ENCODE results near the gene SSR3. TPM values are rescaled to one million over a fixed set of nuclear protein-coding genes. Genes with fewer than 3 reads are reported as not detected.

Gene SSR3
- total and polyA plus RNA-seq, 2 of the 13 experiments (the other 11 are each of a cell fraction or from before 2014, with no cell fraction given), result 229 to 325 TPM

DNA sequence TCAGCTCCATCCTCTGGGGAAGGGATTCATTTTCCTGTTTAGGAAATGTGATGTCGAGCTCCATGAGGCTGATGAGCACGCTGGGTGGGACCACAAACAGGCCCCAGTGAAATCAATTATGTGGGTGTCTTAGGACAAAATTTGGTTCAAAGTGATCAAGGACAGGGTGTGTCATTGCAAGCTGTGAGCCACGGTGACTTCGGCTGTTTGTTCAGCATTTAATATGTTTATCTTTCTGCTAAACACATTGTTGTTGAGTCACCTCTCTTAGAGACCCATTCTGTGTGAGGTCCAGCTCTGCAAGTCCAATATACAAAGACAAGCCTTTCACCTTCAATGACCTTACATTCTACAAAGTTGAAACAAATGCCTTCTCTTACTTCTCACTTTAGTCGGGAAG is 41.3 kb downstream of the SSR3 start (continued):
- TF ChIP-seq, protein P1, sequence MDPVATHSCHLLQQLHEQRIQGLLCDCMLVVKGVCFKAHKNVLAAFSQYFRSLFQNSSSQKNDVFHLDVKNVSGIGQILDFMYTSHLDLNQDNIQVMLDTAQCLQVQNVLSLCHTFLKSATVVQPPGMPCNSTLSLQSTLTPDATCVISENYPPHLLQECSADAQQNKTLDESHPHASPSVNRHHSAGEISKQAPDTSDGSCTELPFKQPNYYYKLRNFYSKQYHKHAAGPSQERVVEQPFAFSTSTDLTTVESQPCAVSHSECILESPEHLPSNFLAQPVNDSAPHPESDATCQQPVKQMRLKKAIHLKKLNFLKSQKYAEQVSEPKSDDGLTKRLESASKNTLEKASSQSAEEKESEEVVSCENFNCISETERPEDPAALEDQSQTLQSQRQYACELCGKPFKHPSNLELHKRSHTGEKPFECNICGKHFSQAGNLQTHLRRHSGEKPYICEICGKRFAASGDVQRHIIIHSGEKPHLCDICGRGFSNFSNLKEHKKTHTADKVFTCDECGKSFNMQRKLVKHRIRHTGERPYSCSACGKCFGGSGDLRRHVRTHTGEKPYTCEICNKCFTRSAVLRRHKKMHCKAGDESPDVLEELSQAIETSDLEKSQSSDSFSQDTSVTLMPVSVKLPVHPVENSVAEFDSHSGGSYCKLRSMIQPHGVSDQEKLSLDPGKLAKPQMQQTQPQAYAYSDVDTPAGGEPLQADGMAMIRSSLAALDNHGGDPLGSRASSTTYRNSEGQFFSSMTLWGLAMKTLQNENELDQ (CRISPR knock-in tag; IDR thresholded peaks at IDR 0.05; ENCODE audit: borderline replicate concordance), result no peak
- TF ChIP-seq BHLHE40 (IDR thresholded peaks at IDR 0.05; ENCODE audit: low read length), result no peak
- no peak for TF ChIP-seq MTA3 (CRISPR knock-in tag; IDR thresholded peaks at IDR 0.05)
- TF ChIP-seq PAXIP1 (CRISPR knock-in tag; conservative IDR thresholded peaks at IDR 0.05), result peak; percentile 31; the same call in 1 of the 2 replicates
- TF ChIP-seq MIER3 (CRISPR knock-in tag; IDR thresholded peaks at IDR 0.05; ENCODE audit: borderline replicate concordance), result no peak
- no peak for TF ChIP-seq MAFG (CRISPR knock-in tag; IDR thresholded peaks at IDR 0.05)
- peak; percentile 20; the same call in 1 of the 2 replicates for TF ChIP-seq NR2F6 (IDR thresholded peaks at IDR 0.05)
- TF ChIP-seq NR2F6 (CRISPR knock-in tag; IDR thresholded peaks at IDR 0.05), result no peak
- no peak for TF ChIP-seq U2AF1 (optimal IDR thresholded peaks at IDR 0.05; ENCODE audit: low read depth, low read length)
- peak; percentile 72; the same call in 1 of the 2 replicates for TF ChIP-seq TBX3 (IDR thresholded peaks at IDR 0.05; ENCODE audit: borderline replicate concordance)
- TF ChIP-seq SP1 (IDR thresholded peaks at IDR 0.05), result no peak
- no peak for TF ChIP-seq SP1 (CRISPR knock-in tag; IDR thresholded peaks at IDR 0.05)
- no peak for TF ChIP-seq GMEB1 (CRISPR knock-in tag; IDR thresholded peaks at IDR 0.05; ENCODE audit: borderline replicate concordance)
- TF ChIP-seq ZFP82 (CRISPR knock-in tag; IDR thresholded peaks at IDR 0.05; ENCODE audit: borderline replicate concordance), result no peak
- TF ChIP-seq, protein P2, sequence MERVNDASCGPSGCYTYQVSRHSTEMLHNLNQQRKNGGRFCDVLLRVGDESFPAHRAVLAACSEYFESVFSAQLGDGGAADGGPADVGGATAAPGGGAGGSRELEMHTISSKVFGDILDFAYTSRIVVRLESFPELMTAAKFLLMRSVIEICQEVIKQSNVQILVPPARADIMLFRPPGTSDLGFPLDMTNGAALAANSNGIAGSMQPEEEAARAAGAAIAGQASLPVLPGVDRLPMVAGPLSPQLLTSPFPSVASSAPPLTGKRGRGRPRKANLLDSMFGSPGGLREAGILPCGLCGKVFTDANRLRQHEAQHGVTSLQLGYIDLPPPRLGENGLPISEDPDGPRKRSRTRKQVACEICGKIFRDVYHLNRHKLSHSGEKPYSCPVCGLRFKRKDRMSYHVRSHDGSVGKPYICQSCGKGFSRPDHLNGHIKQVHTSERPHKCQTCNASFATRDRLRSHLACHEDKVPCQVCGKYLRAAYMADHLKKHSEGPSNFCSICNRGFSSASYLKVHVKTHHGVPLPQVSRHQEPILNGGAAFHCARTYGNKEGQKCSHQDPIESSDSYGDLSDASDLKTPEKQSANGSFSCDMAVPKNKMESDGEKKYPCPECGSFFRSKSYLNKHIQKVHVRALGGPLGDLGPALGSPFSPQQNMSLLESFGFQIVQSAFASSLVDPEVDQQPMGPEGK (CRISPR knock-in tag; IDR thresholded peaks at IDR 0.05), result no peak
- TF ChIP-seq RARA (CRISPR knock-in tag; IDR thresholded peaks at IDR 0.05), result 0 out of 2 replicates have a peak, but pooled peaks have one; percentile 39
